ENCODE measurements around the gene PKHD1. TPM values are rescaled to one million over a fixed set of nuclear protein-coding genes. Genes with fewer than 3 reads are reported as not detected.

The PKHD1 gene
- total RNA-seq, 1 donor from 2014 or later = 0.49 TPM

- Histone ChIP-seq H3K27ac (no peak overlapping the region), H3K9me3 (no peaks in the 10 kb centered on the region), H3K27me3 (no peaks in the 10 kb centered on the region), H3K4me1 (peaks cover 6% of the 10 kb centered on the region), H3K4me3 (no peak overlapping the region), H3K36me3 (no peaks in the 10 kb centered on the region)
- intact Hi-C loops (cut with DNase I) = no loop called here
- peak in 2 of 3 experiments; percentile 24 to 36 for TF ChIP-seq CTCF (IDR thresholded peaks at IDR 0.05)
- TF ChIP-seq POLR2A (IDR thresholded peaks at IDR 0.05) = no peak
- DNase-seq (ENCODE audit: extremely low spot score in 2 of 2) = no peak
These were observed 38.0 kb downstream of the PKHD1 start for GRCh38 chr6:52049252-52050050.

- Histone ChIP-seq H3K27me3 (no peaks in the 10 kb centered on the region), H3K27ac (no peak overlapping the region), H3K36me3 (no peaks in the 10 kb centered on the region), H3K4me1 (peaks cover 6% of the 10 kb centered on the region), H3K9me3 (no peaks in the 10 kb centered on the region), H3K4me3 (no peak overlapping the region)
- intact Hi-C loops (cut with DNase I) = no loop called here
- no peak for DNase-seq (ENCODE audit: extremely low spot score in 2 of 2)
- TF ChIP-seq CTCF (IDR thresholded peaks at IDR 0.05) = no peak
These were observed 41.0 kb downstream of the PKHD1 start for GRCh38 chr6:52046456-52046855.

GRCh38 chr6:52045481-52045880 is 41.9 kb downstream of the PKHD1 start:
- no peak overlapping the region for H3K4me3 ChIP-seq
- intact Hi-C loops (cut with DNase I) = no loop called here

GRCh38 chr6:52045033-52045432 is 42.4 kb downstream of the PKHD1 start:
- H3K27ac ChIP-seq = no peak overlapping the region
- H3K9me3 ChIP-seq = no peaks in the 10 kb centered on the region
- TF ChIP-seq POLR2A (IDR thresholded peaks at IDR 0.05) (no peak), CTCF (IDR thresholded peaks at IDR 0.05) (no peak), POLR2AphosphoS5 (IDR thresholded peaks at IDR 0.05; ENCODE audit: insufficient read depth in 1 of 2, low read depth in 1 of 2) (no peak)
- peaks cover 6% of the 10 kb centered on the region for H3K4me1 ChIP-seq
- intact Hi-C loops (cut with DNase I) = no loop called here
- no peaks in the 10 kb centered on the region for H3K36me3 ChIP-seq
- no peak for DNase-seq (ENCODE audit: extremely low spot score in 2 of 2)
- no peaks in the 10 kb centered on the region for H3K27me3 ChIP-seq
- no peak overlapping the region for H3K4me3 ChIP-seq

More at GRCh38 chr6:52045481-52045880, 41.9 kb downstream of the PKHD1 start:
- Histone ChIP-seq H3K27me3 (no peaks in the 10 kb centered on the region), H3K4me1 (peaks cover 6% of the 10 kb centered on the region), H3K36me3 (no peaks in the 10 kb centered on the region), H3K27ac (no peak overlapping the region), H3K9me3 (no peaks in the 10 kb centered on the region)
- TF ChIP-seq POLR2AphosphoS5 (IDR thresholded peaks at IDR 0.05; ENCODE audit: insufficient read depth in 1 of 2, low read depth in 1 of 2) = no peak
- TF ChIP-seq CTCF (IDR thresholded peaks at IDR 0.05) = no peak
- TF ChIP-seq POLR2A (IDR thresholded peaks at IDR 0.05) = no peak
- no peak for DNase-seq (ENCODE audit: extremely low spot score in 2 of 2)

- TF ChIP-seq CTCF (IDR thresholded peaks at IDR 0.05) (no peak), POLR2A (IDR thresholded peaks at IDR 0.05) (no peak)
These were observed 45.1 kb downstream of the PKHD1 start for GRCh38 chr6:52042141-52042885.

More at GRCh38 chr6:52042141-52042885, 45.1 kb downstream of the PKHD1 start:
- H3K27ac ChIP-seq = no peak overlapping the region
- intact Hi-C loops (cut with DNase I) = no loop called here
- no peak overlapping the region for H3K4me3 ChIP-seq
- peaks cover 6% of the 10 kb centered on the region for H3K4me1 ChIP-seq
- no peaks in the 10 kb centered on the region for H3K36me3 ChIP-seq
- H3K27me3 ChIP-seq = no peaks in the 10 kb centered on the region
- DNase-seq (ENCODE audit: extremely low spot score in 2 of 2) = no peak
- H3K9me3 ChIP-seq = no peaks in the 10 kb centered on the region
